ENCODE data around the gene PTPRK. TPM values are rescaled to one million over a fixed set of nuclear protein-coding genes. Genes with fewer than 3 reads are reported as not detected.

The PTPRK gene
- total and polyA plus RNA-seq, 2 of the 8 experiments (the other 6 are each of a cell fraction or from before 2014, with no cell fraction given), result 11.4 to 47.3 TPM

DNA sequence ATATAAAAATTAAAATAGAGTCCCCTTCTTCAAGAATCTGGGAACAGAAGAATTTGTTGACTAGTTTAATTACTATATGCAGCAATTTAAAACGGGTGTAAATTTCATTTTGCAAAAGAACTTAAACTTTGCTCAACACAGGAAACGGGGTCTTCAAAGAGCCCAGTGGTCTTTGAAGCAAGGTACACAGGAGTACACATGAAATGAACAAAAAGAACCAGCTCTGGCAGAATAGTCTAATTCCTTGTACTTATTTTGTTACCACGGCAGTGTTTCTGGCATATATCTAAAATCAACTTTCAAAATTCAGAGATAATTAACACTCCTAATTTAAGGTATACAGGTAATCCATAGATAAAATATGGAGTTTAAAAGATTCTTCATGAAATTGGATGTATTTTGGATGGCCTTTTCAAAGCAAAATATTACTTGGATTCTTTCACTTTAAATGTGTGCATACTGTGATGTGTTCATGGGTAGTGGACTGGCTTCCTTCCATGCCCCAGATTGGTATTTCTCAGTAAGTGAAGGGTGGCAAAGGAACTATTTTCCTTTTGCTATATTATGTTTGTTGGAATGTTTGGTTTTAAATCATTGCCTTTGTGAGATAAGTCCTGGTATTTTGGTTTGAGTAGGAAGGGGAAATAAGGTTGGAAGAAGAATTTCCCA is 522.8 kb downstream of the PTPRK start:
- H2BK12ac ChIP-seq (ENCODE audit: low read depth, low read length), result no peak overlapping the region
- POLR2A ChIA-PET (ENCODE audit: partially characterized antibody), result no interaction called here
- 93% methylated on average over 3 of the region's 3 CpGs; no CpG with 5 or more reads in 1 of the 2 experiments for WGBS, 2 experiments (ENCODE audit: extremely low coverage in 1 of 2, insufficient coverage in 1 of 2, insufficient read length in 1 of 2, insufficient replicate concordance in 2 of 2, low coverage in 1 of 2, low lambda C conversion rate in 2 of 2, missing lambda C conversion rate in 1 of 2)
- TF ChIP-seq BCL11A (IDR thresholded peaks at IDR 0.05; ENCODE audit: low read depth in 2 of 2, low read length in 2 of 2), result no peak
- TF ChIP-seq SRF (IDR thresholded peaks at IDR 0.05; ENCODE audit: low read depth, low read length), result no peak
- no peak for TF ChIP-seq RNF2 (IDR thresholded peaks at IDR 0.05; ENCODE audit: borderline replicate concordance, low read depth, low read length, missing control alignments, poor library complexity, severe bottlenecking)

More for the DNA sequence above, 522.8 kb downstream of the PTPRK start:
- Histone ChIP-seq H3K36me3 (ENCODE audit: control insufficient read depth in 2 of 4, insufficient read depth in 4 of 4, low read length in 3 of 4) (no peaks in the 10 kb centered on the region), H3K27ac (ENCODE audit: low read depth, low read length) (no peak overlapping the region), H4K20me1 (replicated peaks in 1 of 2; ENCODE audit: control insufficient read depth in 1 of 2, insufficient read depth in 2 of 2, low read length in 2 of 2) (no peaks in the 10 kb centered on the region), H3K79me2 (ENCODE audit: control insufficient read depth in 1 of 2, insufficient read depth in 2 of 2, low read length in 2 of 2) (no peaks in the 10 kb centered on the region), H2AK5ac (ENCODE audit: low read depth, low read length) (no peak overlapping the region), H4K8ac (ENCODE audit: extremely low read depth, insufficient read depth, low read length) (no peak overlapping the region), H2BK120ac (replicated peaks; ENCODE audit: low read depth, low read length) (no peak overlapping the region), H3K14ac (ENCODE audit: insufficient read length) (no peak overlapping the region), H4K5ac (ENCODE audit: insufficient read length, low read depth, low read length) (no peak overlapping the region), H3K23me2 (ENCODE audit: low read depth, low read length) (no peaks in the 10 kb centered on the region), H3K4me3 (ENCODE audit: extremely low read depth in 1 of 4, insufficient read depth in 2 of 4, low read depth in 3 of 4, low read length in 4 of 4) (no peak overlapping the region), H4K91ac (replicated peaks; ENCODE audit: insufficient read length, low read length) (no peak overlapping the region), H2BK15ac (ENCODE audit: low read length) (no peak overlapping the region), H3K4me2 (ENCODE audit: insufficient read depth in 1 of 2, low read depth in 2 of 2, low read length in 2 of 2) (no peak overlapping the region), H3K9me3 (ENCODE audit: insufficient read depth in 2 of 2, low read depth in 1 of 2, low read length in 1 of 2) (no peaks in the 10 kb centered on the region), H3K4ac (replicated peaks; ENCODE audit: insufficient read length, low read depth, low read length) (no peak overlapping the region), H3K56ac (replicated peaks; ENCODE audit: insufficient read length, low read depth, low read length) (no peak overlapping the region), H3K4me1 (replicated peaks in 1 of 4; ENCODE audit: control insufficient read depth in 3 of 4, insufficient read depth in 4 of 4, low read length in 3 of 4) (no peaks in the 10 kb centered on the region), H3K27me3 (replicated peaks in 1 of 4; ENCODE audit: control insufficient read depth in 3 of 4, extremely low read depth in 1 of 4, insufficient read depth in 3 of 4, low read length in 3 of 4) (no peaks in the 10 kb centered on the region), H3K23ac (ENCODE audit: insufficient read length) (no peak overlapping the region), H3K79me1 (ENCODE audit: low read depth, low read length) (no peaks in the 10 kb centered on the region), H3K9ac (replicated peaks in 1 of 4; ENCODE audit: extremely low read depth in 1 of 4, low read depth in 3 of 4, low read length in 3 of 4) (no peak overlapping the region), H2BK20ac (ENCODE audit: low read length) (no peak overlapping the region), H2AFZ (ENCODE audit: low read length) (no peak overlapping the region), H3K18ac (ENCODE audit: extremely low read depth, low read length) (no peak overlapping the region), H2BK5ac (ENCODE audit: low read depth, low read length) (no peak overlapping the region)
- DNase-seq (ENCODE audit: low read depth in 1 of 2, low spot score in 2 of 2) (no peak), FAIRE-seq (no peak)
- CTCF ChIA-PET (ENCODE audit: partially characterized antibody), result no interaction called here
